Measurements from ENCODE around the gene RAB11FIP2.
"Not testable (repeated sequence)": the region's sequence is repeated elsewhere in the genome, so short reads cannot be mapped to it uniquely, and the experiment has no call there.

RAB11FIP2 gene

GRCh38 chr10:118046395-118047156 is at the start of gene RAB11FIP2:
TSS of gene RAB11FIP2 (minus strand) at chr10:118046941. CDS start at chr10:118046163, 778 bp downstream.
- Histone ChIP-seq H3K9me3 (ENCODE audit: control insufficient read depth, low read length) (no peaks in the 10 kb centered on the region), H3K4me3 (ENCODE audit: low read length) (peak within 1 kb of the TSS; percentile 91), H3K27me3 (ENCODE audit: control insufficient read depth, insufficient read depth, low read length) (no peaks in the 10 kb centered on the region), H3K4me1 (ENCODE audit: control insufficient read depth, insufficient read depth, low read length) (peaks cover 11% of the 10 kb centered on the region), H3K36me3 (ENCODE audit: control insufficient read depth, insufficient read depth, low read length) (no peaks in the 10 kb centered on the region), H3K9ac (ENCODE audit: low read length) (peak within 1 kb of the TSS; percentile 82)

GRCh38 chr10:118096022-118096421 is 49.3 kb upstream of the RAB11FIP2 start:
- Histone ChIP-seq H3K9ac (ENCODE audit: low read length) (no peak overlapping the region), H3K4me1 (ENCODE audit: control insufficient read depth, insufficient read depth, low read length) (no peaks in the 10 kb centered on the region), H3K36me3 (ENCODE audit: control insufficient read depth, insufficient read depth, low read length) (no peaks in the 10 kb centered on the region), H3K27me3 (ENCODE audit: control insufficient read depth, insufficient read depth, low read length) (no peaks in the 10 kb centered on the region), H3K9me3 (ENCODE audit: control insufficient read depth, low read length) (no peaks in the 10 kb centered on the region), H3K4me3 (ENCODE audit: low read length) (no peak overlapping the region)

- H3K27me3 ChIP-seq (ENCODE audit: control insufficient read depth, insufficient read depth, low read length), result no peaks in the 10 kb centered on the region
- H3K9me3 ChIP-seq (ENCODE audit: control insufficient read depth, low read length), result no peaks in the 10 kb centered on the region
- no peak overlapping the region for H3K4me3 ChIP-seq (ENCODE audit: low read length)
- H3K9ac ChIP-seq (ENCODE audit: low read length), result no peak overlapping the region
- no peaks in the 10 kb centered on the region for H3K4me1 ChIP-seq (ENCODE audit: control insufficient read depth, insufficient read depth, low read length)
- no peaks in the 10 kb centered on the region for H3K36me3 ChIP-seq (ENCODE audit: control insufficient read depth, insufficient read depth, low read length)
These were observed 45.5 kb upstream of the RAB11FIP2 start for GRCh38 chr10:118092209-118092608.

- H3K9me3 ChIP-seq (ENCODE audit: control insufficient read depth, low read length), result no peaks in the 10 kb centered on the region
- no peak overlapping the region for H3K4me3 ChIP-seq (ENCODE audit: low read length)
- no peak overlapping the region for H3K9ac ChIP-seq (ENCODE audit: low read length)
- H3K4me1 ChIP-seq (ENCODE audit: control insufficient read depth, insufficient read depth, low read length), result no peaks in the 10 kb centered on the region
- no peaks in the 10 kb centered on the region for H3K27me3 ChIP-seq (ENCODE audit: control insufficient read depth, insufficient read depth, low read length)
- H3K36me3 ChIP-seq (ENCODE audit: control insufficient read depth, insufficient read depth, low read length), result no peaks in the 10 kb centered on the region
These were observed 34.1 kb upstream of the RAB11FIP2 start for GRCh38 chr10:118080817-118081216.

- no peaks in the 10 kb centered on the region for H3K9me3 ChIP-seq (ENCODE audit: control insufficient read depth, low read length)
- H3K4me1 ChIP-seq (ENCODE audit: control insufficient read depth, insufficient read depth, low read length), result no peaks in the 10 kb centered on the region
- H3K4me3 ChIP-seq (ENCODE audit: low read length), result no peak overlapping the region
- no peaks in the 10 kb centered on the region for H3K27me3 ChIP-seq (ENCODE audit: control insufficient read depth, insufficient read depth, low read length)
- H3K9ac ChIP-seq (ENCODE audit: low read length), result no peak overlapping the region
- H3K36me3 ChIP-seq (ENCODE audit: control insufficient read depth, insufficient read depth, low read length), result no peaks in the 10 kb centered on the region
These were observed 30.0 kb upstream of the RAB11FIP2 start for GRCh38 chr10:118076705-118077104.

GRCh38 chr10:118072840-118073239 is 26.1 kb upstream of the RAB11FIP2 start:
- H3K9ac ChIP-seq (ENCODE audit: low read length), result no peak overlapping the region
- no peaks in the 10 kb centered on the region for H3K36me3 ChIP-seq (ENCODE audit: control insufficient read depth, insufficient read depth, low read length)
- no peaks in the 10 kb centered on the region for H3K9me3 ChIP-seq (ENCODE audit: control insufficient read depth, low read length)
- H3K4me1 ChIP-seq (ENCODE audit: control insufficient read depth, insufficient read depth, low read length), result no peaks in the 10 kb centered on the region
- no peaks in the 10 kb centered on the region for H3K27me3 ChIP-seq (ENCODE audit: control insufficient read depth, insufficient read depth, low read length)
- no peak overlapping the region for H3K4me3 ChIP-seq (ENCODE audit: low read length)

GRCh38 chr10:118067389-118067788 is 20.6 kb upstream of the RAB11FIP2 start:
- not testable (repeated sequence) for H3K4me1 ChIP-seq (ENCODE audit: control insufficient read depth, insufficient read depth, low read length); H3K9me3 ChIP-seq (ENCODE audit: control insufficient read depth, low read length); H3K4me3 ChIP-seq (ENCODE audit: low read length); H3K36me3 ChIP-seq (ENCODE audit: control insufficient read depth, insufficient read depth, low read length); H3K27me3 ChIP-seq (ENCODE audit: control insufficient read depth, insufficient read depth, low read length); H3K9ac ChIP-seq (ENCODE audit: low read length)

- Histone ChIP-seq H3K4me3 (ENCODE audit: low read length) (no peak overlapping the region), H3K4me1 (ENCODE audit: control insufficient read depth, insufficient read depth, low read length) (peaks cover 14% of the 10 kb centered on the region), H3K9me3 (ENCODE audit: control insufficient read depth, low read length) (no peaks in the 10 kb centered on the region), H3K27me3 (ENCODE audit: control insufficient read depth, insufficient read depth, low read length) (no peaks in the 10 kb centered on the region), H3K9ac (ENCODE audit: low read length) (no peak overlapping the region), H3K36me3 (ENCODE audit: control insufficient read depth, insufficient read depth, low read length) (no peaks in the 10 kb centered on the region)
These were observed 16.1 kb upstream of the RAB11FIP2 start for GRCh38 chr10:118062798-118063238.

- H3K4me1 ChIP-seq (ENCODE audit: control insufficient read depth, insufficient read depth, low read length), result peaks cover 14% of the 10 kb centered on the region
These were observed 11.6 kb upstream of the RAB11FIP2 start for GRCh38 chr10:118058371-118058770.

GRCh38 chr10:118057361-118057760 is 10.6 kb upstream of the RAB11FIP2 start:
- Histone ChIP-seq H3K9ac (ENCODE audit: low read length) (no peak overlapping the region), H3K4me1 (ENCODE audit: control insufficient read depth, insufficient read depth, low read length) (peaks cover 6% of the 10 kb centered on the region), H3K36me3 (ENCODE audit: control insufficient read depth, insufficient read depth, low read length) (no peaks in the 10 kb centered on the region), H3K27me3 (ENCODE audit: control insufficient read depth, insufficient read depth, low read length) (no peaks in the 10 kb centered on the region), H3K4me3 (ENCODE audit: low read length) (no peak overlapping the region), H3K9me3 (ENCODE audit: control insufficient read depth, low read length) (no peaks in the 10 kb centered on the region)

More at GRCh38 chr10:118058371-118058770, 11.6 kb upstream of the RAB11FIP2 start:
- Histone ChIP-seq H3K36me3 (ENCODE audit: control insufficient read depth, insufficient read depth, low read length) (no peaks in the 10 kb centered on the region), H3K9ac (ENCODE audit: low read length) (no peak overlapping the region), H3K27me3 (ENCODE audit: control insufficient read depth, insufficient read depth, low read length) (no peaks in the 10 kb centered on the region), H3K9me3 (ENCODE audit: control insufficient read depth, low read length) (no peaks in the 10 kb centered on the region), H3K4me3 (ENCODE audit: low read length) (no peak overlapping the region)

GRCh38 chr10:118054383-118054782 is 7.6 kb upstream of the RAB11FIP2 start:
- H3K36me3 ChIP-seq (ENCODE audit: control insufficient read depth, insufficient read depth, low read length), result no peaks in the 10 kb centered on the region
- H3K27me3 ChIP-seq (ENCODE audit: control insufficient read depth, insufficient read depth, low read length), result no peaks in the 10 kb centered on the region
- H3K9ac ChIP-seq (ENCODE audit: low read length), result no peak overlapping the region
- no peaks in the 10 kb centered on the region for H3K4me1 ChIP-seq (ENCODE audit: control insufficient read depth, insufficient read depth, low read length)
- H3K4me3 ChIP-seq (ENCODE audit: low read length), result no peak overlapping the region
- H3K9me3 ChIP-seq (ENCODE audit: control insufficient read depth, low read length), result no peaks in the 10 kb centered on the region

- Histone ChIP-seq H3K4me3 (ENCODE audit: low read length) (no peak overlapping the region), H3K9ac (ENCODE audit: low read length) (no peak overlapping the region), H3K4me1 (ENCODE audit: control insufficient read depth, insufficient read depth, low read length) (no peaks in the 10 kb centered on the region), H3K9me3 (ENCODE audit: control insufficient read depth, low read length) (no peaks in the 10 kb centered on the region), H3K36me3 (ENCODE audit: control insufficient read depth, insufficient read depth, low read length) (no peaks in the 10 kb centered on the region), H3K27me3 (ENCODE audit: control insufficient read depth, insufficient read depth, low read length) (no peaks in the 10 kb centered on the region)
These were observed 6.1 kb upstream of the RAB11FIP2 start for GRCh38 chr10:118052816-118053215.
